Sciatic nerve (tissue), 2 donors: ENCODE results near the gene ALPI. TPM values are rescaled to one million over a fixed set of nuclear protein-coding genes. Genes with fewer than 3 reads are reported as not detected.

Experiments used
- ATAC-seq: fragments of 200-7000 bp; cut with Tn5 transposase; one replicate; pipeline ENCODE4 v1.9.1; 2020; ENCODE audit warnings: mild to moderate bottlenecking, moderate library complexity
- DNase-seq: peaks from one replicate; pipeline ENCODE4 v3.0.0-alpha.2; 2020; ENCODE audit warnings: low spot score
- intact Hi-C: fragments of 100-400 bp; cut with DNase I; formaldehyde crosslinking; loops from one replicate; pipeline ENCODE4 v1.14.2; 2022
- total RNA-seq: library from RNA; stranded (reverse); fragmentation: NEBNext Ultra II Directional; extraction: Animal tissue kit (Norgen Biotek cat#: 25700); gene quantifications from one replicate; pipeline ENCODE4 v1.2.1, GENCODE V29; 2021
- donor health status: DM: no; HTN: no; CAD: no.
- donor health status: DM: no; HTN: no; CAD: no.

ALPI gene
- total RNA-seq, 1 donor from 2014 or later, result not detected

- DNase-seq (no peak), ATAC-seq (peak; percentile 21)
- intact Hi-C loops, result no loop called here
These were observed 34.5 kb downstream of the ALPI start for GRCh38 chr2:232490221-232491138.

GRCh38 chr2:232491139-232491780, 35.3 kb downstream of the ALPI start:
- intact Hi-C loops, result no loop called here
- DNase-seq (no peak), ATAC-seq (no peak)

GRCh38 chr2:232492236-232492848, 36.4 kb downstream of the ALPI start:
- intact Hi-C loops, result no loop called here
- DNase-seq (no peak), ATAC-seq (no peak)

GRCh38 chr2:232492963-232493700, 37.2 kb downstream of the ALPI start:
- ATAC-seq, result no peak

GRCh38 chr2:232493701-232494474, 37.9 kb downstream of the ALPI start:
- ATAC-seq, result no peak
- no peak for DNase-seq
- intact Hi-C loops, result no loop called here

More at GRCh38 chr2:232492963-232493700, 37.2 kb downstream of the ALPI start:
- intact Hi-C loops, result no loop called here
- no peak for DNase-seq

- DNase-seq (no peak), ATAC-seq (no peak)
- intact Hi-C loops, result no loop called here
These were observed 38.6 kb downstream of the ALPI start for GRCh38 chr2:232494542-232494941.

GRCh38 chr2:232495292-232495691, 39.3 kb downstream of the ALPI start:
- intact Hi-C loops, result no loop called here

GRCh38 chr2:232496501-232497270, 40.7 kb downstream of the ALPI start:
- DNase-seq (no peak), ATAC-seq (no peak)
- intact Hi-C loops, result no loop called here

More at GRCh38 chr2:232495292-232495691, 39.3 kb downstream of the ALPI start:
- DNase-seq, result no peak
- no peak for ATAC-seq

GRCh38 chr2:232497348-232497747, 41.4 kb downstream of the ALPI start:
- DNase-seq (no peak), ATAC-seq (no peak)
- intact Hi-C loops, result no loop called here

- ATAC-seq (no peak), DNase-seq (no peak)
- intact Hi-C loops, result no loop called here
These were observed 42.5 kb downstream of the ALPI start for GRCh38 chr2:232498452-232498851.

- intact Hi-C loops, result no loop called here
- DNase-seq, result no peak
- no peak for ATAC-seq
These were observed 45.4 kb downstream of the ALPI start for GRCh38 chr2:232501331-232501771.

- DNase-seq, result no peak
- no peak for ATAC-seq
- intact Hi-C loops, result no loop called here
These were observed 45.9 kb downstream of the ALPI start for GRCh38 chr2:232501794-232502390.

- intact Hi-C loops, result no loop called here
- no peak for DNase-seq
- ATAC-seq, result no peak
These were observed 46.6 kb downstream of the ALPI start for GRCh38 chr2:232502511-232502910.

- no peak for DNase-seq
- intact Hi-C loops, result no loop called here
These were observed 47.2 kb downstream of the ALPI start for GRCh38 chr2:232502911-232503808.

GRCh38 chr2:232503809-232504323, 47.9 kb downstream of the ALPI start:
- no peak for ATAC-seq
- intact Hi-C loops, result no loop called here
- no peak for DNase-seq

More at GRCh38 chr2:232502911-232503808, 47.2 kb downstream of the ALPI start:
- peak; percentile 50 for ATAC-seq

- intact Hi-C loops, result no loop called here
- ATAC-seq, result no peak
These were observed 48.5 kb downstream of the ALPI start for GRCh38 chr2:232504438-232504837.

More at GRCh38 chr2:232504438-232504837, 48.5 kb downstream of the ALPI start:
- no peak for DNase-seq
